GF-D8 (cell line): ENCODE results near the gene SND1.
"Not testable (repeated sequence)": the region's sequence is repeated elsewhere in the genome, so short reads cannot be mapped to it uniquely, and the experiment has no call there.

Experiments
- DNase-seq: peaks from one replicate; lab custom pipeline; 2025; lab: John Stamatoyannopoulos, UW

Gene SND1

DNA sequence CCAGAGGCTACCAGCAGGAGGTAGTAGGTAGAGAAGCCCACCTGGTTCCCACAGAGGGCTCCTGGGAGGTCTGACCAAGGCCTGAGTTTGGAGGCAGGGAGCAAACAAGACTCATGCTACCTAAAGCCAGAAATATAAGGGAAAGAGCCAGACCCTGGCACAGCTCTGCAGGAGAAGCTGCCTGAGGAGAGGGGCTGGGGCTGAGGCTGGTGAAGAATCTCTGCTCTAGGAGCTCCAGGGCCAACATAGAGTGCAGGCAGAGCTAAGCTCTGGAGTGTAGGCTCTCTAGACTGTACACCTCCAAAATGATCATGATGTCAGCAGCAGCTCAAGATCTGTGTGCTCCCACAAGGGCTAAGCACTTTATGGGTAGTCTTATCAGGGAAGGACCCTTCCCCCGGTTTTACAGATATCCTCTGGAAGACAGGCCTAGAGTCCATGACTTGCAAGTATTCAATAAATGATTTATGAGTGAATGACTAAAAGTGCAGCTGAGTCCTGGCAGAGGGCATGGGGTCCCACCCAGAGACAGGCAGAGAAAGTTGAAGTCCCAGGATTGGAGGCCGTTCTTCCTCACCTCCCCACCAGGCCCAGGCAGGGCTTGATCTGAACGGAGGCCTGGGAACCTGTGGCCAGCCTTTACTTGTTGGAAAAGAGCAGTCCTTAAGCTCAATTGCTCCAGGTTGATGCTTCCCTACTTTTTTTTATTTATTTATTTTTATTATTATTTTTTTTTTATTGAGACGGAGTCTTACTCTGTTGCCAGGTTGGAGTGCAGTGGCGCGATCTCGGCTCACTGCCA lies 450.7 kb downstream of the SND1 start:
- no peak for DNase-seq

DNA sequence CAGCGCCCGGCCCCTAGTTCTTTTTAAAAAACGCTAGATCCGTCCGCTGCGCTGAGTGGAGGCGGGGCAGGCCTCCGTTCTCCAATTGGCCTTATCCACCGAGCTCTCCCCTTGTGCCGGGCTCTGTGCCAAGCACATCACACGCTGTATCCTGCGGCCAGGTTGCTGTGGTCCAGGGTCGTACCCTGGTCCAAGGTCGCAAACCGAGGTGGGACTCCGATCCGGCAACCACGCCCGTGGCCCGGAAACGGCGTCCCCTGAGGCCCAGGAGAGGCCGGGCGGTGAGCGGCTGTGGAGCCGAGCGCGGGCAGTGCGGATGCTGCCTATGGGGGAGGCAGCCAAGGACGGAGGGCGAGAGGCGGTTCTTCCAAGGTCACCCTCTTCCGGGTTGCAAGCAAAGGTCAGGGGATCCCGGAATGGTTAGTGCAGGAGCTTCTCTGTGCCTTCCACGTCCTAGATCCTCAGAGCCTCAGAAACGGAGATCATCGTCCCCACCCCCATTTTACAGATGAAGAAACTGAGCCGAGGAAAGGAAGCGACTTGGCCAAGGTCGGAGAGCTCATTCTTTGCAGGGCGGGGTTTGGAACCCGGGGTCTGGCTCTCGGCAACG lies 451.6 kb downstream of the SND1 start:
- DNase-seq, result no peak

DNA sequence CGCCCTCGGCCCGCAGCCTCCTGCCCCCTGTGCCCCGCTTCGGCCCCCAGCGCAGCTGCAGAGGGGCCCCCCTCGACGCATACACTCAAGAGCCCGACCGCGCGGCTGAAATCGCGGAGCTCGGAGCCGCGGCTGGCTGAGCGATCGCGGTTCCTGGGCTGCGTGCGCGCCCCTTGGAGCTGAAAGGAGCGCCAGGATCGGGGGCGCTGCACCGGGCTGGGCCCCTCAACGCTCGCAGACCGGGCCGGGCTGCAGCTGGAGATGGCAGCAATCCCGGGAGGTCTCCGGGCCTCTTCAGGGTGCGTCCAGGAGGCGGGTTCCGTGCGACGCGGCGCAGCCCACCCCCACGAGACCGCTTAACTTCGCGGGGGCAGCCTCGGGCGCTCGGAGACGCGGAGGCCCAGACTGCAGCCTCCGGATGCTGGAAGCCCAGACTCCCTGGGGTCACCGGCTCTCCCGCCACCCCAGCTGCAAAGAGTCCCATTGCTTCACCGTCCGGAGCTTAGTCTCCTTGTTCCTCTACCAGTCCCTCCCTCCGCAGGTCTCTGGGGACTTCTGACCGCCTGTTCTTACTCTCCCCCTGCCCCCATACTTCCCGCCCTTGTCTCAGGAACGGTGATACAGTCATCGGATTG lies 452.2 kb downstream of the SND1 start:
- DNase-seq, result peak; percentile 58

DNA sequence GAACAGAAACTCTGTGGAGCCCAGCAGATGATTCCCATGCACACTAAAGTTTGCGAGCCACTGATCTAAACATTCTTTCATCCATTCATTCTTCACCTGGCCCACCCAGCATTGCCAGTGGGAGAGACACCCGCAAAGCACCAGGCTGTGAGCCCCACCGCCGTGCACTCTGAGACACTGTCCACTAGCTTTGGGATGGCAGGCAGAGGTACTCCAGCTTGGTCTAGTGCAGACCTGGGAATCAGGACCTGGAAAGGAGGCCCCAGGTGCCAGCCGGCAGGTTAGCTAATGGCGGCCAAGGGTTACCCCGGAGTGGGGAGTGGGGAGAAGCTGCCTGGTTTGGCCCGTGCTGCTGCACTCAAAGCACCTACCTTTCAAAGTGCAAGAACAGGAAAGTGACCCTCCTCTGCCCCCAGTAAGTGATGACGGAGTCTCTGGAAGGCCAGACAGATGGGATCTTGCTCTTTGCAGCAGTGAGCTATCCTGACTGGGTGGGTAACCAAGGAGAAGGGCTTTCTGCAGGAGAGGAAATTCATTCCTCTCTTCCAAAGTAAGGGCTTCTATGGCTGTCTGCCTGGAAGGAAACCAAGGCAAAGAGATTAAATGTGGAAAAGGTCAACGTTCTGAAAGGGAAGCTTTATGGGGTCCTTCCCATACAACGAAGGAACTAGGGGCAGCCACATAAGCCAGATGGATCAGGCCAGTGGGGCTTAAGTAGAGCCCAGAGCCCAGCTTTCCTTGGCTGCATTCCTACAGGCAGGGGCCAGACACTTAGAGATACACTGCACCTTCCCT lies 453.4 kb downstream of the SND1 start:
- no peak for DNase-seq

DNA sequence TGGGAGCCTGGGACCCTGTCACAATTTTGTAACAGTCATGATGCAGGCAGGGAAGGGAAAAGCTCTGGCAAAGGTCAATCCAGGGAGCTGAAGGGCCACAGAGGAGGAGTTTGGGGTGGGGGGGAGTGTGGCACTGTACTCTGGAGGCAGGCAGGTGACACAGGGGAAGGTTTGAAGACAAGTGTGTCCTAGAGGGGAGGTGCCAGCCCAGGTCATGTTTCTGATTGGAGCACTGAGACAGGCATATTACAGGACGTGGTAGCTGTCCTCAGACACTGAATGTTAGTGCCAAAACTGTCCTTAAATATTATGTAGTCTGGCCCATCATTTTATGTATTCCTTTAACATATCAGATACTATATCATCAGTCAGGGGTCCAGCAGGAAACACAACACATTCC lies 454.8 kb downstream of the SND1 start:
- no peak for DNase-seq

DNA sequence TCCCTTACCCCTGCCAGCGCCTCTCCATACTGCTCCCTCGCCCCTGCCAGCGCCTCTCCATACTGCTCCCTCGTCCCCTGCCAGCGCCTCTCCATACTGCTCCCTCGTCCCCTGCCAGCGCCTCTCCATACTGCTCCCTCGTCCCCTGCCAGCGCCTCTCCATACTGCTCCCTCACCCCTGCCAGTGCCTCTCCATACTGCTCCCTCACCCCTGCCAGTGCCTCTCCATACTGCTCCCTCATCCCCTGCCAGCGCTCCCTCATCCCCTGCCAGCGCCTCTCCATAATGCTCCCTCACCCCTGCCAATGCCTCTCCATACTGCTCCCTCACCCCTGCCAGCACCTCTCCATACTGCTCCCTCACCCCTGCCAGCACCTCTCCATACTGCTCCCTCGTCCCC lies 455.5 kb downstream of the SND1 start:
- DNase-seq, result not testable (repeated sequence)

DNA sequence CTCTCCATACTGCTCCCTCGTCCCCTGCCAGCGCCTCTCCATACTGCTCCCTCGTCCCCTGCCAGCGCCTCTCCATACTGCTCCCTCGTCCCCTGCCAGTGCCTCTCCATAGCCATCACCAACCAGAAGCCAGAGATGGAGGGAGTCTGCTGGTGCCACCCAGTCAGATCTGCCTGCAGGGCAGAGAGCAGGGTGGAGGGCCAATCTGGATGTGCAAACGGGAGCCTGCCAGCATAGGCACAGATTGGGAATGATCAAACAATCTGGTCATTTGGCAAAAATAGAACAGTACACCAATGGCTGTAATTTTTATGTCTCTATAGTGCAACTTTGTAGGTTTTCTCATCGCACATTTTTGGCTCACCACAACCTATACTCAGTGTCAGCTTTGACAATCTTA lies 456.1 kb downstream of the SND1 start:
- no peak for DNase-seq

DNA sequence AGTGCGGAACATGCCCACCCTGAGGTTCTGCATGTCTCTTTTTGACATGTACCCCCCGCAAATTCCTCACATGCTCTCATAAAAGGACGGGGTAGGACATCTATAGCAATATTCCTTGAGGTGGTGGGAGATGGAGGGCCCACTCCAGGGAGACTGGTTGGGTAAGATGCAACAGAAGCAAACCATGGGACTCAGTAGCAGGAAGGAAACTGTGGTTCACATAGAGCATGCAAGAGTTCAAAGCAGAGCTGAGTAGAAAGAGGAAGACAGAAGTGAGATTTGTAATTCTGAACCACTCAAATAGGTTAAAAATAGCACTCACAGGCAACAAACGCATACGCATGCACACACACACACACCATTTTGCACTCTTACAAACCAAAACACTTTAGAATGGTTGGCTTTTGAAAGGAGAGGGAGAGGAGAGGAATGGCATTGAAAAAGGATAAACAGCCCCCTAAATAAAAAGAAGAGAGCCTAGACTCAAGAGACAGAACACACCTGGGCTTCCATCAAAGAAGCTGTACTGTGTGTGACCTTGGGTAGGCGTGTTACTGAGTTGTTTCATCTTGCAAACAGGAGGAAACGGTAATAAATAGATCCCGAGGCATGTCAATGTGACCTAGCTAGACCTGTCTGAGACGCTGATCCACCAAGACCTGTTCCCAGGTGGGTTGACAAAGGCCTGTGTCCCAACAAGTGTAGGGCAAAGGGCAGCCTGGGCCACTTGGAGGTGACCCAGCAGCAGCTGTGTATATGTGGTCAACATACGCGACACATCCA lies 456.8 kb downstream of the SND1 start:
- DNase-seq, result peak; percentile 76

DNA sequence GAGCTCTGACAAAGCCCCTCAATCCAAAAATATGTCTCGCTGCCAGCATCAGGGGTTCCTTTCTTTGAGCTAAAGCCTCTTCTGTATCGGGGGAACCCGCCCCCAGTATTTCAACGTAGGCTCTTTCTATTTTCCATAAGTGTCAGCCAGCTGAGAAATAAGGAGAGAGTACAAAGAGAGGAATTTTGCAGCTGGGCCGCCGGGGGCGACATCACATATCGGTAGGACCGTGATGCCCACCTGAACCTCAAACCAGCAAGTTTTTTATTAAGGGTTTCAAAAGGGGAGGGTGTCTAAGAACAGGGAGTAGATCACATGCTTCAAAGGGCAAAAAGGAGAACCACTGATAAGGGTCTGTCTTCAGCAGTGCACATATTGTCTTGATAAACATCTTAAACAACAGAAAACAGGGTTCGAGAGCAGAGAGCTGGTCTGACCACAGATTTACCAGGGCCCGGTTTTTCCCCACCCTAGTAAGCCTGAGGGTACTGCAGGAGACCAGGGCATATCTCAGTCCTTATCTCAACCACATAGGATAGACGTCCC lies 457.5 kb downstream of the SND1 start:
- peak; percentile 28 for DNase-seq

DNA sequence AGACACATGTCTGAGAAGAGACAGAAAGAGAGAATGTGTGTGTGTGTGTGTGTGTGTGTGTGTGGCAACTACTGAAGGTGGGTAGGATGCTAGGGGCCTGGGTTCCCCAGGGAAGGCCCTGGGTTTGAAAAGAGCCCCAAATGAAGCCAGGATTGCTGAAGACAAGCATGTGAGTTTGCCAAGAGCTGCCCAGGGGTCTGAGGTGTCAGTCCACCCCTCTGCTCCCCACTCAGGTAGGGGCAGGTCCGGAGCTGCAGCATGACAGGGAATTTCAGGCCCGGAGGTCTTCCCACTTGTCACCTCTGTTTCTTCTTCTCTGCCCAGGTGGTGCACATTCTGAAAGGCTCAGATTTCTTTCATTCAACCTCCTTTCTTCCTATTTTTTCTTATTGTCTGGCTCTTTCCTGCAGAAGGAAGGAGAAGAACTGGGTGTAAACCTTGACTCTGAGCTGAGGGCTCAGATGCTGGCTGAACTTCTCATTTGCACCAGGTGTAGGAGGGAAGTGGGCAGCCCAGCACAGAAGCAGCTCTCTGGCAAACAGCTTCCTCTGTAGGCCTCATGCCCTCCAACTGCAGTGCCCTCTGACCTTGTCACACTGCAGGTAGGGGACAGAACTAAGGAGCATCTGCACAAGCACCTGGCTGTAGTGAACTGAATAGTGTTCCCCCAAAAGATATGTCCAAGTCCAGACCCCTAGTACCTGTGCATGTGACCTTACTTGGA lies 458.8 kb downstream of the SND1 start:
- no peak for DNase-seq

DNA sequence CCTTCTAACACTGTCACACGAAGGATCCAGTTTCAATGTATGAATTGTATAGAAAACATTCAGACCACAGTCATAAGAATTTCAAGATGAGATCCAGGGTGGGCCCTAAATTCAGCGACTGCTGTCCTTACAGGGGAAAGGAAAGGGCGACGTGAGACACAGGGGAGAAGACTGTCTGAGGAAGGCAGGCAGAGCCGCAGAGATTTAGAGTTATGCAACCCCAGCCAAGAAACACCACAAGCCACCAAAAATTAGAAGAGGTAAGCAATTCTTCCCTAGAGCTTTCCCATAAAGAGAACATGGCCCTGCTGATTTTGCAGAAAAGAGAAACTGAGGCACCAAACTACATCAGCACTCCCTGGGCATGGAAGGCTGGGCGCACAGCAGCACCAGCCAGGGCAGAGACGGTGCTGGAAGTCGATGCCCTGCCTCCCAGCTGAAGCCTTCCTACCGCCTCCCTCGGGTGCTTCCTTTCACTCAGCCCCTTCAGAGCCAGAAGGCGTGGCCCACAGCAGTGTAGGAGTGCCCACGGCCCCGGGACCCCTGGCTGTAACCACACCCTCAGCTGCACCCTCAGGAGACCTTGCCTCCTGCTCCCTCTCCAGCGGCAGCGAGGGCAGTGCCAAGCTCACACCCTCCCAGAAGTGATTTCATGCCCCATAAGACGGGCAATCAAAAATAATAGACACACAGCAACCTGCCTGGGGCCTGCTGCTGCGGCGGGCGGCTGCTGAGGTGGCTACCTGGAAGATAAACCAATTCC lies 460.2 kb downstream of the SND1 start:
- DNase-seq, result no peak

DNA sequence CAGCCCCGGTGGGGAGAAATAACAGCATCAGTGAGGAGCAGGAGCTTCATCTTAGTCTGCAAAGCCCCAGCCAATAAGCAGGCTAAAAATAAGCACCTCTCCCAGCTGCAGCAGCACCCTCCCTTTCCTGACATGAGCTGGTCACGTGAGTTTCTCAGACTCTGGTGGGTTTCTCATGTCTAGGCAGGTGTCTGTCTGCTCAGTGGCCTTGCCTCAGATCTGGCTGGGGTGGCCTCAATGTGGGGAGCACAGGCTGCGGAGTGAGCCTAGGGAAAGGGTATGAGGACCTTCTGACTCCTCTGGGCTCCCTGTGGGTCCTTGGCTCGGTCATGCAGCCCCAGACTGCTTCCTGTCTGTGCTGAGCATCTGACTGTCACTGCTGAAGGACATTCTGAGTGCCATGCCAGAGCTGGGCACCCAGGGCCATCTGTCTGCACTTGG lies 460.8 kb downstream of the SND1 start:
- no peak for DNase-seq

DNA sequence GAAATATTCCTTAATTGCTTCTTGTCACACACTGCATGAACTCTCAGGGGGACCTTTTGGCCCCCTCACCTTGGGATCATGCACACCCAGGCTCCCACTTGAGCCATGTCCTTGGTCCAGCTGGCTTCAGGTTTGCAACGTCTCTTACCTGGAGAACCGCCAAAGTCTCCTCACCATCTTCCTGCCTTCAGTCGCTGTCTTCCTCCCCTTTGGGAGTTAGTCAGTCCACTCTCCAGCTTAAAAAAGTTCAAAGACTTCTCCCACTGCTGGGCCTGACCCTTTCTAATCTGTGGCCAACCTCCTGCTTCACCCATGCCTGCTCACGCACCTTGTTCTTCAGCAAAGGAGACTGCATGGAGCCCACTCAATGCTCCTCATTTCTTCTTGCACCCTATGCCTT lies 461.8 kb downstream of the SND1 start:
- DNase-seq, result no peak

DNA sequence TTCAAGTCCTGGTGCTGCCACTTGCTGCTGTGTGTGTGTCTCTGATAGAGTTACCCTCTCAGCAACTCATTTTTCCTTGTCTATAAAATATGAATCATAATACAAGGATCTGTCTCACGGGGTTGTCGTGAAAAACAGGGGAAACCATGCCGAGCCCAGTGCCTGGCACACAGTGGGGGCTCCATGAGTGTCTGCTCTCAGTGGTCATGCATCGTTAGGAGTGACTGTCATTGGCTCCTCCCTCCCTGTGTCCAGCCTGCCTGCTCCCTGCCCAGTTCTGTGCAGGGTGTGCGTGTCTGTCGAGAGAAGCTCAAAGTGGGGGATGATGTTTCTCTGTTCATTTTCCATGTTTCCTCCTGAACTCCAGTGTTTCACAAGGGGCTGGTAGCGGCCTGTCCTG lies 462.8 kb downstream of the SND1 start:
- no peak for DNase-seq

DNA sequence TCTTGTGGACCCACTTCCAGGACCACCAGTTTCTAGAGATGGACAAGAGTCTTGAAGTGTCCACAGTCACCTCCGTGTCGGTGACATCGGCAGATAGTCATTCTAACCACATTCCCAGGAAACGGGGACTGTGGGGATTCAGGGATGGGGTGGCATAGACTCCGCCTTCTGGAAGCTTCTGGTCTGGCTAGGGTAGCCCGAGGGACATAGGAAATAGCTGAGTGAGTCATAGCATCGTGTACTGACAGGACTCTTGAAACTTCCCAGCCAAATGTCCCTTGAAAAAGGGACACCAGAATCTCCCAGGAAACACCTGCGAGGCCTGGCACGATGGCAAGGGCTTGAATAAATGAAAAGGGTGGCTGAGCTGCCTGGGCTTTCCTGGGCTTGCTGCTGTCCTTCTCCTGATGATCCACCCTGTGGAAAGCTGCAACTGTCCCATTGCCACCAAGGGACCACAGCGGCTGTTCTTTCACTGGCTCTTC lies 463.4 kb downstream of the SND1 start:
- no peak for DNase-seq

DNA sequence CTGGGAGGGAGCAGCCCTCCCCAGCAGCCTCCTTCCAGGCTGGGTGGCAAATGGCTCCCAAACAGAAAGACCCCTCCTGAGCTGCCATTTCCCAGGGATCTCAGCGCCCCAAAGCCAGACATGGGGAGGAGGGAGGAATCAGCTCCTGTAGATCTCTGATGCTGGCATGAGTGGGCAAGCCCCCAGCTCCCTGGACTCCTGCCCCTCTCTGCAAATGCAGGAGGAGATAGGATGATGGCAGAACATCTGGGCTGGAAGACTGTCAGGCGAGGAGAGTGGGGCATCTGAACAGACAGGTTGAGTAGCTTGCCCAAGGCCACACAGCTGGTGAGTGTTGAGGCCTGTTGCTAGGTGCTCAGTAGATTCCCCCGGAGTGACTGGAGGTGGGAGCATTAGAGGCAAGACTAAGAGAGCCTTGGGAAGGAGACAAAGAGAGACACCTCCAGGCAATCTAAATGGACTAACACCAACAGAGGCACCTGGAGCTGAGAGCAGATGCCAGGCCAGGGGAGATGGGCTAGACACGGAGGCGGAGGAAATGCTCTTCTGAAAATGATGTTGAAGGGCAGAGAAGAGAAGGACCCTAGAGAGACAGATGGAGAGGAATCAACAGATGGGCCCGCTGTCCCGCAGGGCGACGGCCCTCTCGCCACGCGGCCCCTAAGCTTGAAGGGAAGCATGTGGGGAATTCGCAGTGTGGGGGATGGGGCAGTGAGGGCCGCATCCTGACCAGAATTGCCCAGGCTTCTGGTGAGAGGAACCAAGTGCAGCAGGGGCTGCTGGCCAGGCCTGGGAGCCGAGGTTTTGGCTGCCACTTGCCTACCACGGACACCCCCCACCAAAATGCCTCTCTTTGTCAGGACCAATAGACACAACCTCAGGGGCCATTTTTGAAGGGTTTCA lies 464.1 kb downstream of the SND1 start:
- no peak for DNase-seq

DNA sequence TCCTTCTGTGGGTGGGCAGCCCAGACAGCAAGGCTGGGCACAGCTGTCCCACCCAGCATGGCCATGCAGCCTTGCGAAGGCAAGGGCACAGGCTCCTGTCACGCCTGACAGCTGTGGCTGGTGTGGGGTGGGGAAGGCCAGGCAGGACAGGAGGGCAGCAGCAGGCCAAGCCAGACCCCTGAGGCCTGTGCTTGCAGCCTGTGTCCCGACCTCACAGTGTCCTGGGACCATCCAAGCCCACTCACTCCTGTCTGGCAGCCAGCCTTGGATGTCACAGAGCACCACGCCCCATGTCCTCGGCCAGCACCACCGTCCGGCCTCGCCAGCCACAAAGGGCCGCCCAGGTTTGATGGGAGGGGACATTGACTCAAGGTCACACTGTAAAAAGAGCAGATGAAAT lies 464.7 kb downstream of the SND1 start:
- DNase-seq, result no peak

DNA sequence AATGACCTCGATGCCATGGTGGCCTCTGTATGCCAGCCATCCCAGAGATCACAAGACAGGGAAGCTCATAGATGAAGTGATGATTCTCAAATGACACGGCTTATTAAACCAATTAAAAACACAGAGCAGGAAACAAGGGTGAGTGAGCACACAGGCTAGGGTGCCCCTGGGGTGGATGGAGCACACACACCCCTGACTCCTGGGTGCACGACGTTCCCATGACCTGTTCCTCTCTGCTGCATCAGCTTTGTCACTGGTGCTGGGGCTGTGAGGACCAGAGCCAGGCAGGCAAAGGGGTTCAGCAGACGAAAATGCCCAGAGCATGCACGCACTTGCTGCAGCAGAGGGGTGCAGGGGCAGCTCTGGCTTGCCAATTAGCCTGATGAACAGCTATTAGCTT lies 465.7 kb downstream of the SND1 start:
- no peak for DNase-seq

DNA sequence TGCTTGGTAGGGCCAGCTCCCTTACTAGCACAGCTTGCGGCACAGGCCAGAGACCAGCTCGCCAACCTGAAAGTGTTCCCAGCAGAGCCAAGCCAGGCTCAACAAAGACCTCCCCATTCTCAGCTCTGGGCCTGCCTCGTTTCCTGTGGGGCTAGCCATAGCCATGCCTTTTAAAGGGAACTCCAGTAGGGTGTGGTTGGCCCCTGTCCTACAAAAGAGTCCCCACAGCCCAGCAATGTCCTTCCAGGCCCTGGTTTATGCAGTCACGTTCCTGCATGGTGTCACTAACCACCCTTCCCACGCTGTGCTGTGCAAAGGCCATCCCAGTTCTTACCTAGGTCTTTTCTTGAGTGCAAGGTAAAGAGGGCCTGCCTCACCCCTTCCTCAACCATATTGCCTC lies 467.0 kb downstream of the SND1 start:
- no peak for DNase-seq
